Adrenal gland (tissue), 5 donors: Measurements from ENCODE around the gene ANXA8.
"Not testable (repeated sequence)": the region's sequence is repeated elsewhere in the genome, so short reads cannot be mapped to it uniquely, and the experiment has no call there.

Experiments
- POLR2A ChIP-seq, 2 donors: fragments of 450-650 bp; IDR thresholded peaks; one replicate each; pipeline ENCODE4 v1.6.1; 2017; ENCODE audit warnings: antibody characterized with exemption in 2 of 2, mild to moderate bottlenecking in 2 of 2, moderate library complexity in 1 of 2
- TF ChIP-seq, protein P1 (sequence below), 6 experiments: fragments of 450-650 bp in 4 of 6; fragments of 200-600 bp in 2 of 6; sonication (generic) in 1 of 6; IDR thresholded peaks; 1 replicate in 5 of 6; 2 replicates in 1 of 6; pipeline versions ENCODE4 v1.5.1 to v1.8.0; 2016 to 2021; ENCODE audit warnings: antibody characterized with exemption in 6 of 6, mild to moderate bottlenecking in 2 of 6, moderate library complexity in 1 of 6
- donor health status: DM: no; HTN: no; CAD: no.

GRCh38 chr10:47494226-47494625, 10.3 kb upstream of the ANXA8 start:
- TF ChIP-seq, protein P1, sequence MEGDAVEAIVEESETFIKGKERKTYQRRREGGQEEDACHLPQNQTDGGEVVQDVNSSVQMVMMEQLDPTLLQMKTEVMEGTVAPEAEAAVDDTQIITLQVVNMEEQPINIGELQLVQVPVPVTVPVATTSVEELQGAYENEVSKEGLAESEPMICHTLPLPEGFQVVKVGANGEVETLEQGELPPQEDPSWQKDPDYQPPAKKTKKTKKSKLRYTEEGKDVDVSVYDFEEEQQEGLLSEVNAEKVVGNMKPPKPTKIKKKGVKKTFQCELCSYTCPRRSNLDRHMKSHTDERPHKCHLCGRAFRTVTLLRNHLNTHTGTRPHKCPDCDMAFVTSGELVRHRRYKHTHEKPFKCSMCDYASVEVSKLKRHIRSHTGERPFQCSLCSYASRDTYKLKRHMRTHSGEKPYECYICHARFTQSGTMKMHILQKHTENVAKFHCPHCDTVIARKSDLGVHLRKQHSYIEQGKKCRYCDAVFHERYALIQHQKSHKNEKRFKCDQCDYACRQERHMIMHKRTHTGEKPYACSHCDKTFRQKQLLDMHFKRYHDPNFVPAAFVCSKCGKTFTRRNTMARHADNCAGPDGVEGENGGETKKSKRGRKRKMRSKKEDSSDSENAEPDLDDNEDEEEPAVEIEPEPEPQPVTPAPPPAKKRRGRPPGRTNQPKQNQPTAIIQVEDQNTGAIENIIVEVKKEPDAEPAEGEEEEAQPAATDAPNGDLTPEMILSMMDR (IDR thresholded peaks at IDR 0.05), result not testable (repeated sequence)
- not testable (repeated sequence) for TF ChIP-seq POLR2A (IDR thresholded peaks at IDR 0.05)
